ENCODE results near the gene ZNF555. TPM values are rescaled to one million over a fixed set of nuclear protein-coding genes. Genes with fewer than 3 reads are reported as not detected.
"Not testable (repeated sequence)": the region's sequence is repeated elsewhere in the genome, so short reads cannot be mapped to it uniquely, and the experiment has no call there.

ZNF555 gene
- total RNA-seq, 2 donors from 2014 or later, result 5.0 to 6.9 TPM

DNA sequence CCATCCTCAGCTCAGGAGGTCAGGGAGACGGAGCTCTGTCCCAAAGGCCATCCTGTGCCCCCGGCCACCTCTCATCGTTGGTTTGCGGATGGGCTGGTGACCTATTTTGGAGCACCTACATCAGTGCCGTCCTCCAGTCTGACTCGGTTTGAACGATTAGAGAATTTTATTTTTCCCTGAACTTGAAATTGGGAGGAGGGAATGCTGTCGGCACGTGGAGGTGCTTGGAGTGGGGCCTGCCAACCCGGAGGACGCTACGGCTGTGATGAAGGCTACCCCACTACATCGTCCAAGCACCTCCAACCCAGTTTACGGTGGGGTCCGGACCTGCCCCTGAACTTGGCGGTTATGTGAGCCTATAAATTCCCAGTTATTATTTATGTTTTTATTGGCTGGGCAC lies 24.6 kb upstream of the ZNF555 start:
- no peaks in the 10 kb centered on the region for H3K9me3 ChIP-seq
- intact Hi-C loops (cut with DNase I), result no loop called here
- 81% methylated on average over 16 of the region's 16 CpGs for WGBS
- TF ChIP-seq, protein P1, sequence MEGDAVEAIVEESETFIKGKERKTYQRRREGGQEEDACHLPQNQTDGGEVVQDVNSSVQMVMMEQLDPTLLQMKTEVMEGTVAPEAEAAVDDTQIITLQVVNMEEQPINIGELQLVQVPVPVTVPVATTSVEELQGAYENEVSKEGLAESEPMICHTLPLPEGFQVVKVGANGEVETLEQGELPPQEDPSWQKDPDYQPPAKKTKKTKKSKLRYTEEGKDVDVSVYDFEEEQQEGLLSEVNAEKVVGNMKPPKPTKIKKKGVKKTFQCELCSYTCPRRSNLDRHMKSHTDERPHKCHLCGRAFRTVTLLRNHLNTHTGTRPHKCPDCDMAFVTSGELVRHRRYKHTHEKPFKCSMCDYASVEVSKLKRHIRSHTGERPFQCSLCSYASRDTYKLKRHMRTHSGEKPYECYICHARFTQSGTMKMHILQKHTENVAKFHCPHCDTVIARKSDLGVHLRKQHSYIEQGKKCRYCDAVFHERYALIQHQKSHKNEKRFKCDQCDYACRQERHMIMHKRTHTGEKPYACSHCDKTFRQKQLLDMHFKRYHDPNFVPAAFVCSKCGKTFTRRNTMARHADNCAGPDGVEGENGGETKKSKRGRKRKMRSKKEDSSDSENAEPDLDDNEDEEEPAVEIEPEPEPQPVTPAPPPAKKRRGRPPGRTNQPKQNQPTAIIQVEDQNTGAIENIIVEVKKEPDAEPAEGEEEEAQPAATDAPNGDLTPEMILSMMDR (IDR thresholded peaks at IDR 0.05), result no peak
- TF ChIP-seq POLR2AphosphoS5 (IDR thresholded peaks at IDR 0.05) (no peak), POLR2A (IDR thresholded peaks at IDR 0.05) (no peak)
- H3K27ac ChIP-seq, result no peak overlapping the region
- no peak for DNase-seq (ENCODE audit: low spot score)
- H3K4me1 ChIP-seq (replicated peaks), result peaks cover 4% of the 10 kb centered on the region
- H3K27me3 ChIP-seq (replicated peaks; ENCODE audit: insufficient read depth), result no peaks in the 10 kb centered on the region
- peaks cover 0 to 6% of the 10 kb centered on the region in 2 donors for H3K36me3 ChIP-seq
- H3K4me3 ChIP-seq, result no peak overlapping the region

DNA sequence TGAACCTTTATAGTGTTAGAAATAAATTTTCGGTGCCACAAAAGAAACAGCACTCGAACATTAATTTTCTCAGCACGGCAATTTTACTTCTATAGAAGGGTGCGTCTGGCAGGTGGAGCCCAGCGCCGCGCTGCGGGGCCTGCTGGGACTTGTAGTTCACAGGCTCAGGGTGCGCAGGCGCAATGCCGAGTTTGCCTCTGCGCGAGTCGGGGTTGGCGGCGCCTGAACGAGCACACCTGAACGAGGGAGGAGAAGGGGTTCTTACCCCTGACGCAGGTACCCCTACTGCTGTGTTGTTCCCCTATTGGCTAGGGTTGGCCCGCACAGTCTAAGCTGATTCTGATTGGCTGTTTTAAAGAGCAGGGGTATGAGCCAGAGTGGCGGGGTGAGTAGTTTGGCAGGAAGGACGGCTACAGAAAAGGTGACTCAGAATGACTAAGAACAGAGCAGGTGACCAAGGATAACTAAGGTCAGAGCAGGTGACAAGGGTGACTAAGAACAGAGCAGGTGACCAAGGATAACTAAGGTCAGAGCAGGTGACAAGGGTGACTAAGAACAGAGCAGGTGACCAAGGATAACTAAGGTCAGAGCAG lies 23.9 kb upstream of the ZNF555 start:
- H3K36me3 ChIP-seq; DNase-seq (ENCODE audit: low spot score); intact Hi-C loops (cut with DNase I); H3K4me1 ChIP-seq (replicated peaks); H3K27me3 ChIP-seq (replicated peaks; ENCODE audit: insufficient read depth); H3K27ac ChIP-seq; H3K9me3 ChIP-seq; H3K4me3 ChIP-seq: not testable (repeated sequence)
- WGBS, result 73% methylated on average over 22 of the region's 22 CpGs

DNA sequence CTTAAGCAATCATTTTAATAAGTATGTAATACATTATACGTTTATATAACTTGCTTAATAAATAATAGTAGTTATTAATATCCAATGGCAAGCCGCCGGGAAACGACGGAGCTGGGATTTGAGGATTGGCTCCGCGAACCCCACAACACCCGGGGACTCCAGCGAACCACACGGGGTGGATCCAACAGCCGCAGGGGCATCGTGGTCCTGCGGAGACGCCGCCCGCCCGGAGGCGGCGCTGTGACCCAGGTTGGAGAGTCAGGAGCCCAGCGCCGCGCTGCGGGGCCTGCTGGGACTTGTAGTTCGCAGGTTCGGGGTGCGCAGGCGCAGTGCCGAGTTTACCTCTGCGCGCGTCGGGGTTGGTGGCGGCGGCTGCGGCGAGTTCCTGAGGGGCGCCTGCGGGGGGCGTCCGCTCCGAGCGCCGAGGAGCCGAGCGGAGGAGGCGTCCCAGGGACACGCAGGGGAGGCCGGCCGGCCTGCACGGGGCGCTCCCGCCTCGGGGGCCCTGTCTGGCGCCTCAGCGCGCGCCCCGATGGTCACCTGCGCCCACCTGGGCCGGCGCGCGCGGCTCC lies 21.6 kb upstream of the ZNF555 start, which contains the start of gene ZNF554:
TSS of gene ZNF554 (plus strand) at position 329 of the 572 bp plus-strand sequence. CDS start at position 533, 204 bp downstream.
- Histone ChIP-seq H3K4me1 (replicated peaks) (no peaks in the 10 kb centered on the region), H3K36me3 (no peaks in the 10 kb centered on the region), H3K4me3 (peak within 1 kb of the TSS; percentile 82 to 83), H3K27ac (peak within 1 kb of the TSS; percentile 30 to 48), H3K9me3 (no peaks in the 10 kb centered on the region), H3K27me3 (replicated peaks; ENCODE audit: insufficient read depth) (no peaks in the 10 kb centered on the region)
- 1% methylated on average over 31 of the region's 64 CpGs for WGBS
- DNase-seq (ENCODE audit: low spot score), result peak; percentile 94
- TF ChIP-seq POLR2A (IDR thresholded peaks at IDR 0.05) (peak; percentile 38), POLR2AphosphoS5 (IDR thresholded peaks at IDR 0.05) (peak; percentile 96)
- TF ChIP-seq, protein P1 (IDR thresholded peaks at IDR 0.05), result peak; percentile 95 to 100 (median 98)
- intact Hi-C loops (cut with DNase I), result no loop called here

DNA sequence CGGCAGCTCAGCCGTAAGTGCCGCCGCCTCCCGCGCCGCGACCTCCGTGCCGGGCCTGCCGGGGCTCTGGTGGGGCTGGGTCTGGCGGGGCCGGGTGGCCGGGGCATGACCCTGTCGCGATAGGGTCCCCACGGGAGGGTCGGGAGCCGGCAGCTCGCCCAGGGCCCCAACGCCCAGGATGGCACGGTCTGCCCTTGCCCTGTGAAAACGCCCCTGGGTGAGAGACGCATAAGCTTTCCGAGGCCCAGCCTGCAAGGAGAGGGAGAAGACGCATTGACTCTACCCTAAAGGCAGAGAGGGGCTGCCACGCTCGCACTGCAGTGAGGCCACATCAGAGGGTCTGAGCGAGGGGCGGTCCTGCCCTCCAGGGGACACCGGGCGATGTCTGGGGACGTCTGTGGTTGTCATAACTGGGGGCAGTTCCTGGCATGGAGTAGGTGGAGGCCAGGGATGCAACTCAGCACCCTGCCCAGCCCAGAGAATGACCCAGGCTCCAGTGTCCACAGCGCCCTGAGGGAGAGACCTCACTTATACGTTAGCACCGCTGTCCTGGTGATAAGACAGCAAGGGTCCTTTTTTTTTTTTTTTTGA lies 21.1 kb upstream of the ZNF555 start:
- no peaks in the 10 kb centered on the region for H3K9me3 ChIP-seq
- H3K4me3 ChIP-seq, result peak overlapping the region; percentile 82 to 83
- DNase-seq (ENCODE audit: low spot score), result no peak
- TF ChIP-seq, protein P1 (IDR thresholded peaks at IDR 0.05), result no peak
- TF ChIP-seq POLR2AphosphoS5 (IDR thresholded peaks at IDR 0.05) (no peak), POLR2A (IDR thresholded peaks at IDR 0.05) (no peak)
- no peaks in the 10 kb centered on the region for H3K27me3 ChIP-seq (replicated peaks; ENCODE audit: insufficient read depth)
- peak overlapping the region; percentile 30 to 48 for H3K27ac ChIP-seq
- intact Hi-C loops (cut with DNase I), result no loop called here
- WGBS, result 2% methylated on average over 14 of the region's 36 CpGs
- H3K4me1 ChIP-seq (replicated peaks), result no peaks in the 10 kb centered on the region
- H3K36me3 ChIP-seq, result no peaks in the 10 kb centered on the region

DNA sequence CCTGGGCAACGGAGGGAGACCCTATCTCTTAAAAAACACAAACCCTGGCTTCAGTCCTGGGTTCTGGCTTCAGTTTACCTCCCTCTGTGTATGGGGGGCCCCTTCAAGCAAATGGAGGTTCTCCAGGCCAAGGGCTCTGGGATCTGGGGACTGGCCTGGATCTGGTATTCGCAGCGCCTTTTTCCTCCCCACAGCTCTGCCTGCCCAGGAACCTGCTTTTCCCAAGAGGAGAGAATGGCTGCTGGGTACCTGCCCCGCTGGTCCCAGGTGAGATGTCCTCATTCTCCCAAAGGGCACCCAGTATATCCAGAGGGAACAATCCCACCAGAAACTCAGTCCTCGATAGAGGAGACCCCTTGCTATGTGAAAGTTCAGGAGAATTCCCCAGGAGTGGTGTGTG lies 18.4 kb upstream of the ZNF555 start:
- Histone ChIP-seq H3K9me3 (no peaks in the 10 kb centered on the region), H3K27ac (no peak overlapping the region), H3K27me3 (replicated peaks; ENCODE audit: insufficient read depth) (no peaks in the 10 kb centered on the region), H3K36me3 (no peaks in the 10 kb centered on the region), H3K4me3 (no peak overlapping the region), H3K4me1 (replicated peaks) (no peaks in the 10 kb centered on the region)
- TF ChIP-seq POLR2A (IDR thresholded peaks at IDR 0.05), result no peak
- TF ChIP-seq POLR2AphosphoS5 (IDR thresholded peaks at IDR 0.05), result no peak
- TF ChIP-seq, protein P1 (IDR thresholded peaks at IDR 0.05), result no peak
- intact Hi-C loops (cut with DNase I), result no loop called here
- WGBS, result 92% methylated on average over 4 of the region's 5 CpGs
- no peak for DNase-seq (ENCODE audit: low spot score)

All from prostate gland (tissue), 2 donors.